ENCODE data around the gene PPP6R2.

Gene PPP6R2

DNA sequence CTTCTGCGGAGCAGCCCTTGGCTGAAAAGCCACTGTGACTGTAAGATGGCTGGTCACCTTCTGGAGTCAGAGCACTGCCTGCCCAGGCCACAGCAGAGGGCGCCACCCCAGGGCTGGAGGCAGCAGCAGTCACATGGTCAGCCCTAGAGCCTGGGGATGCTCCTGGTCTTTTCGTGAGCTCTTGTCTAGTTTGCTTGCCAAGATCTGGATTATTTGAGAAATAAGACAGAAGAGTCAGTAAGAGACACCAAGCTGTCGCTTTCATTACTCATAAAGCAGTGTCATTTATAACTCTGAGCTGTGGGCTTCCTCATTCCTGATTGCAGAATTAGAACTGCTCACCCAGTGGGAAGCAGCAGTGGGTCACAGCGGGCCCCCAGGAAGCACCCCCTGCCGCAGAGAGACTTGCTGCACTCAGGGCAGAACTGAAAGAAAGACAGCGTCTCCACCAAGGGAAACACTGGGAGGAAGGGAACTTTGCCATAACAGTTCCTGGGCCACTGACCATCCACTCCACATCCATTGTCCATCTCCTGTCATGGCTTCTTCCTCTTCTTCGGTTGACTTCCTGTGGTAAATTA is 56.7 kb downstream of the PPP6R2 start:
- peak; percentile 53 for DNase-seq (ENCODE audit: low read depth)
- TF ChIP-seq POLR2A (IDR thresholded peaks at IDR 0.05; ENCODE audit: extremely low read depth, insufficient read length) (no peak), MYC (IDR thresholded peaks at IDR 0.05; ENCODE audit: low read depth, low read length) (0 out of 2 replicates have a peak, but pooled peaks have one; percentile 20)
- TF ChIP-seq, protein P1, sequence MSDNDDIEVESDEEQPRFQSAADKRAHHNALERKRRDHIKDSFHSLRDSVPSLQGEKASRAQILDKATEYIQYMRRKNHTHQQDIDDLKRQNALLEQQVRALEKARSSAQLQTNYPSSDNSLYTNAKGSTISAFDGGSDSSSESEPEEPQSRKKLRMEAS (IDR thresholded peaks at IDR 0.05; ENCODE audit: low read depth, low read length) = peak; percentile 62; the same call in 1 of the 2 replicates
- TF ChIP-seq, protein P2, sequence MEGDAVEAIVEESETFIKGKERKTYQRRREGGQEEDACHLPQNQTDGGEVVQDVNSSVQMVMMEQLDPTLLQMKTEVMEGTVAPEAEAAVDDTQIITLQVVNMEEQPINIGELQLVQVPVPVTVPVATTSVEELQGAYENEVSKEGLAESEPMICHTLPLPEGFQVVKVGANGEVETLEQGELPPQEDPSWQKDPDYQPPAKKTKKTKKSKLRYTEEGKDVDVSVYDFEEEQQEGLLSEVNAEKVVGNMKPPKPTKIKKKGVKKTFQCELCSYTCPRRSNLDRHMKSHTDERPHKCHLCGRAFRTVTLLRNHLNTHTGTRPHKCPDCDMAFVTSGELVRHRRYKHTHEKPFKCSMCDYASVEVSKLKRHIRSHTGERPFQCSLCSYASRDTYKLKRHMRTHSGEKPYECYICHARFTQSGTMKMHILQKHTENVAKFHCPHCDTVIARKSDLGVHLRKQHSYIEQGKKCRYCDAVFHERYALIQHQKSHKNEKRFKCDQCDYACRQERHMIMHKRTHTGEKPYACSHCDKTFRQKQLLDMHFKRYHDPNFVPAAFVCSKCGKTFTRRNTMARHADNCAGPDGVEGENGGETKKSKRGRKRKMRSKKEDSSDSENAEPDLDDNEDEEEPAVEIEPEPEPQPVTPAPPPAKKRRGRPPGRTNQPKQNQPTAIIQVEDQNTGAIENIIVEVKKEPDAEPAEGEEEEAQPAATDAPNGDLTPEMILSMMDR (IDR thresholded peaks at IDR 0.05; ENCODE audit: low read depth, low read length) = peak; percentile 58
- no peak overlapping the region for H3K4me3 ChIP-seq (ENCODE audit: low read depth, low read length)

DNA sequence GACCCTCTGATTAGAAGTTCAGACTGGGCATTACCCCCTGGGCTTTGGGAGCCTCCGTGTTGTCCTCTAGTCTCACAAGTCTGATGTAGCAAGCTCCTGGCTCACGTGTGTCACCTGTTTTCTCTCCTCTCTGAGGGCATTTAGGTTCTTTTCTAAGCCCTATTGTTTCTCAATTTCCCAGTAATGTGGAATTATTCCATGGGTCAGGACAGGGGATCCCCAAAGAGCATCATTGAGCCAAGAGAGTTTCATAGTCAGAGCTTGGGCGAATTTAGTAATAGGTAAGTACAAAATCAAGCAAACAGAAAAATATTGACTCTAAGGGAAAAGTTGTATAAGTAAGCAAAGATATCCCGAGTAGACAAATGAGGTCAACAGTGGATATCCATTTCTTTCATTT is 57.3 kb downstream of the PPP6R2 start:
- H3K4me3 ChIP-seq (ENCODE audit: low read depth, low read length) = no peak overlapping the region
- TF ChIP-seq POLR2A (IDR thresholded peaks at IDR 0.05; ENCODE audit: extremely low read depth, insufficient read length) = no peak
- no peak for TF ChIP-seq MYC (IDR thresholded peaks at IDR 0.05; ENCODE audit: low read depth, low read length)
- TF ChIP-seq, protein P2 (IDR thresholded peaks at IDR 0.05; ENCODE audit: low read depth, low read length) = no peak
- TF ChIP-seq, protein P1 (IDR thresholded peaks at IDR 0.05; ENCODE audit: low read depth, low read length) = no peak
- DNase-seq (ENCODE audit: low read depth) = no peak

DNA sequence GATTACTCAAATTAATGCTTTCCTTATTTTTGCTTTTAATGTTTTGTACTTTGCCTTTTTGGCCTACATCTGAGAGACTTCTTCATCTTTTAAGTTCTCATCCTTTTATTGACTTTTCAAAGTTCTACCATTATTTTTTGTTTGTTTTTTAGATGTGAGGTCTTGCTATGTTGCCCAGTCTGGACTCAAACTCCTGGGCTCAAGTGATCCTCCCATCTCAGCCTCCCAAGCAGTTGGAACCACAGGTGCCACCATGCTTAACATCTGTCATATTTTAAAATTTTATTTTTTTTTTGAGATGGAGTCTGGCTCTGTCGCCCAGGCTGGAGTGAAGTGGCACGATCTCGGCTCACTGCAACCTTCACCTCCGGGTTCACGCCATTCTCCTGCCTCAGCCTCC is 57.8 kb downstream of the PPP6R2 start:
- no peak for TF ChIP-seq MYC (IDR thresholded peaks at IDR 0.05; ENCODE audit: low read depth, low read length)
- TF ChIP-seq, protein P1 (IDR thresholded peaks at IDR 0.05; ENCODE audit: low read depth, low read length) = no peak
- no peak for TF ChIP-seq POLR2A (IDR thresholded peaks at IDR 0.05; ENCODE audit: extremely low read depth, insufficient read length)
- TF ChIP-seq, protein P2 (IDR thresholded peaks at IDR 0.05; ENCODE audit: low read depth, low read length) = no peak
- no peak overlapping the region for H3K4me3 ChIP-seq (ENCODE audit: low read depth, low read length)
- no peak for DNase-seq (ENCODE audit: low read depth)

DNA sequence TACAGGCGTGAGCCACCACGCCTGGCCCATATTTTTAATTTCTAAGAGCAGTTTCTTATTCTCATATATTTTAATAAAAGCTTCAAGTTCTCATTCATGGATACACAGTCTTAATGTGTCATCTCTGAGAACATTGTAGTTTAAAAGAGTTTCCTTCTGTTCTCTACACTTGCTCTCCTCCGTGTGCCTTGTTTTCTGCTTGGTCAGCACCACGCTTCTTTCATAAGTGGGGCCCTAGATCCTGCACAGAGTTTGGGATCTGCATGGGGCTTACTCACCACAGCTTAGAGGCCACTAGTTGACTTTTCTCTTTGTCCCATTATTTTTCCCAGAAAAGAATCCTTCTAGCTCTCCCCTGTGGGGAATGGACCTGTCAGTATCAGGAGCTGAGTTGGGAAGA is 58.8 kb downstream of the PPP6R2 start:
- no peak for DNase-seq (ENCODE audit: low read depth)
- TF ChIP-seq POLR2A (IDR thresholded peaks at IDR 0.05; ENCODE audit: extremely low read depth, insufficient read length) (no peak), MYC (IDR thresholded peaks at IDR 0.05; ENCODE audit: low read depth, low read length) (no peak)
- TF ChIP-seq, protein P1 (IDR thresholded peaks at IDR 0.05; ENCODE audit: low read depth, low read length) = no peak
- TF ChIP-seq, protein P2 (IDR thresholded peaks at IDR 0.05; ENCODE audit: low read depth, low read length) = no peak

DNA sequence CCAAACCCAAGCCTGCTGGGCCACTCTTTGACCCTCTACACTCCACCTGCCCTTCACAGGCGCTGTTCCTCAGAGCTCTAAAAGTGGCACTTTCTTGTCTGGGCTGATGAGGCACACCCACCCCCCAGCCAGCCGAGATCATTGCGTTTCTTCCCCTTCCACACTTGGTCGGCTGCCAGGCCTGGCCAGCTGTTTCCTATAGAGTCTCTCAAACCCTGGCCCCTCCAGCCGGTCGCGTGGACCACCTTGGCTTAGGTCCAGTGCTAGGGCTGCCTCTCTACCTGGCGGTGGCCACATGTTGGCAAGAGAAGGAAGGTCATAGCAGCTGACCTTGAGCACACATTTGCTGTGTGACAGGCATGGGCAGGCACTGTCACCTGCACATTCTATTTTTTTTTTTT is 60.6 kb downstream of the PPP6R2 start:
- H3K4me3 ChIP-seq (ENCODE audit: low read depth, low read length) = no peak overlapping the region
- TF ChIP-seq, protein P1 (IDR thresholded peaks at IDR 0.05; ENCODE audit: low read depth, low read length) = no peak
- TF ChIP-seq POLR2A (IDR thresholded peaks at IDR 0.05; ENCODE audit: extremely low read depth, insufficient read length) = no peak
- TF ChIP-seq, protein P2 (IDR thresholded peaks at IDR 0.05; ENCODE audit: low read depth, low read length) = no peak
- TF ChIP-seq MYC (IDR thresholded peaks at IDR 0.05; ENCODE audit: low read depth, low read length) = no peak
- DNase-seq (ENCODE audit: low read depth) = no peak

More for the DNA sequence above, 58.8 kb downstream of the PPP6R2 start:
- H3K4me3 ChIP-seq (ENCODE audit: low read depth, low read length) = no peak overlapping the region

Data from NB4 (cell line).